Left renal cortex interstitium (tissue), 4 donors: ENCODE measurements around the gene TRIM24. TPM values are rescaled to one million over a fixed set of nuclear protein-coding genes. Genes with fewer than 3 reads are reported as not detected.
A peak's percentile ranks its signal among the peaks of the same experiment; 100 is the strongest.
"Not testable (repeated sequence)": the region's sequence is repeated elsewhere in the genome, so short reads cannot be mapped to it uniquely, and the experiment has no call there.

ENCODE experiments used
- DNase-seq, 4 donors: peaks; one replicate each; pipeline ENCODE4 v3.0.0-alpha.2; 2013; ENCODE audit warnings: low read depth in 4 of 4, low spot score in 2 of 4, missing footprints in 1 of 4
- polyA plus RNA-seq, 4 donors: library from polyadenylated mRNA; unstranded; fragments of 120-200 nt; gene quantifications; one replicate each; pipeline ENCODE4 v1.2.1, GENCODE V29; 2013; ENCODE audit not compliant: insufficient read length in 4 of 4

TRIM24 gene
- polyA plus RNA-seq, 4 donors, result 51.7 to 58.7 (median 54.9) TPM

DNA sequence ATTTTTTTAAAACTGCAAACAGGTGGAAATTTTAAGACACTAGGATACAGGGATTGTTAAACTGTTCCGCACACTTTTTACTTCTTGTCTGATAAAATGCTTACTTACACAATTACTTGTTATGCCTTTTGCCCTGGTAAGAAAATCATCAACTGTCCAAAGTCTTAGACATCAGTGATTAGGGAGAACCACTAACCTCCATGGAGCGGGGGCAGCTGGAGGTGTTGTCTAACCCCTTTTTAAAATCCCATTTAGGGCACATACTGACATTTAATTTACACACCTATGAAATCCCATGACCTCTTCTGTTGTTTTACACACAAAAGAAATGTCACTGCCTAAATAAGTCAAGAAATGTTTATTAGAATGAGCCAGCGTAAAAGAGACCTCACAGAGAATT, 65.7 kb downstream of the TRIM24 start:
- no peak for DNase-seq

DNA sequence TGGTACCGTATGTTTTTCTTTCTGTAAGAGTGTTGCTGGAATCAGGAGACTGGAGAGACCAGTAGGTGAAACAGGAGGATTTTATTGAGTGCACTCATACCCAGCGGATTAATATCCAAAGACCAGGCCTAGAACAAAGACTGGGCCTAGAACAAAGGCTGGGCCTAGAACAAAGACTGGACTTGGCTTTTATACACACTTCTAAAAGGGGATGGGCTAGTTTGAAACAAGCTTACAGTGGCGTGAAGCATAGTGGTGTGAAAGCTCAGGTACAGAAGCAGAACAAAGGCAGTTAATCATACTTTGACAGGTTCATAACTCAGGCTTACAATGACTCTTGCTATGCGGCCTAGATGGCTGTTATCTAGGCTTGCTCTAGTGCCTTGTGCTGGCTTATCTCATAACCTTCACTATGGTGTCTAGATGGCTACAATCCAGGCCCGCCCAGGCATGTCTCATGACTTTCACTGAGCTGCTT, 67.7 kb downstream of the TRIM24 start:
- DNase-seq, result peak in 1 of 4 donors; percentile 6

DNA sequence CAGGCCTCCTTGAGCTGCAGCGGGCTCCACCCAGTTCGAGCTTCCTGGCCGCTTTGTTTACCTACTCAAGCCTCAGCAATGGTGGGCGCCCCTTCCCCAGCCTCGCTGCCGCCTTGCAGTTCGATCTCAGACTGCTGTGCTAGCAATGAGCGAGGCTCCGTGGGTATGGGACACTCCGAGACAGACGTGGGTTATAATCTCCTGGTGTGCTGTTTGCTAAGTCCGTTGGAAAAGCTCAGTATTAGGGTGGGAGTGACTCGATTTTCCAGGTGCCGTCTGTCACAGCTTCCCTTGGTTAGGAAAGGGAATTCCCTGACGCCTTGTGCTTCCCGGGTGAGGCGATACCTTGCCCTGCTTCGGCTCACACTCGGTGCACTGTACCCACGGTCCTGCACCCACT, 76.8 kb downstream of the TRIM24 start:
- not testable (repeated sequence) for DNase-seq

DNA sequence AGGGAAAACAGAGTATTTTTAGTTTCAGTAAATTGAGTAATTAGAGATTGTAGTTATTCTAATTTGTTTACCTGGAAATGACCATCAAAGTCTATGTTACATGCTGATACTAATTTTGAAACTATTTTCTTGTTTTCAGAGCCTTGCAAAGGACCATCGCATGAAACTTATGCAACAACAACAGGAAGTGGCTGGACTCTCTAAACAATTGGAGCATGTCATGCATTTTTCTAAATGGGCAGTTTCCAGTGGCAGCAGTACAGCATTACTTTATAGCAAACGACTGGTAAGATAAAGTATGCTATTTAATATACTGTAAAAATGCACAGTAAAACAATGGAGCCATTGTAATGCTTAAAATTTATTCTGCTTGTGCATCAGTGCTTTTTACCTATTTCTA, 78.5 kb downstream of the TRIM24 start:
- peak in 1 of 4 donors; percentile 6 for DNase-seq

DNA sequence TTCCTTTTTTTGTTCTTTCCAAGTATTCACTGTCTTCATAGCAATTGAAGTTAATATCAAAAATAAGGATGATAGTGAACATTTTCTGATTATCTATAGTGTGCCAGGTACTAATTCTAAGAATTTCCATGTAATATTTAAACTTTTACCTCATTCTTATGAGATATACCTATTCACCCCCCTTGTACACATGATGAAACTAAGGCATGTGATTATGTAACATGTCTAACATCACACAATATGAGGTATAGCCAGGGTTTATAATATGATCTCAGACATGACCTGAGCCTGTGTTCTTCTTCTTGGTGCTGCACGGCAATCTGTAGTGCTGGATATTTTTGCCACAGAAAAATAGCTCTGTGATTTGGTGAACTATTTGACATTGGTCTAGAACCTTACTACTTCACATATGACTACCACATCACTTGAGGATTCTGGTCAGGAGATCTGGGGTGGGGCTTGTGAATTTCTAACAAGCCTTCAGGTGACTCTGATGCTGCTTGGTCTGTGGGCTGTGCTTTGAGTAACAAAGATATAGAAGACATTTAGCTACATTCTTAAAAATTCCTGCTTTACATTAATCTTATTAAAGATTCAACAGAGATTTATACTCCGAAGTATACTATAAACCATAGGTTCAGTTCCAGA, 79.1 kb downstream of the TRIM24 start:
- DNase-seq, result no peak

DNA sequence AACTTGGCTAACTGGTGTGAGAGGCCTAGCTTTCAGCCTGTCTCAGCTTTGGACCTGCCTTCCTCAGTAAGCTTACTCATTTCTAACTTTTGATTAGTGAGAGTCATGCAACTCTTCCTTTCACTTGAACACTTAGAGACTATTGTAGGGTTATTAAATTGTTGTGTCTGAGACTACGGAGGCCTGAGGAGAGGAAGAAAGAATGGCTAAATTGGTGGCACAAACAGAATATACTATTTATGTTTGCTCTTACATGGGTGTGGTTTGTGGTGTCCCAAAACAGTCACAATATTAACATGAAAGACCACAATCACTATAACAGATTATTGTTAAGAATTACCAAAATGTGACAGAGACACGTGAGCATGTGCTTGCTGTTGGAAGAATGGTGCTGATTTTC, 82.1 kb downstream of the TRIM24 start:
- DNase-seq, result no peak

DNA sequence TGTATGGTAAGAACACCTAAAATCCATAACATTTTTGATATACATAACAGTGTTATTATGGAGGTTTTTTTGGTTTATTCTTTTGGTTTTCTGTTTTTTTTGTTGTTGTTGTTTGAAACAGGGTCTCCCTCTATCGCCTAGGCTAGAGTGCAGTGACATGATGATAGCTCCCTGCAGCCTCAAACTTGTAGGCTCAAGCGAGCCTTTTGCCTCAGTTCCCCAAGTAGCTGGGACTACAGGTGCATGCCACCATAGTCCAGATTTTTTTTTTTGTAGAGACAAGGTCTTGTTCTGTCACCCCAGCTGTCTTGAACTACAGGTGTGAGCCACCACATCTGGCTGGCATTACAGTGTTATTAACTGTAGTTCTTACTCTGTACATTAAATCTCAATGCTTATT, 83.7 kb downstream of the TRIM24 start:
- no peak for DNase-seq

DNA sequence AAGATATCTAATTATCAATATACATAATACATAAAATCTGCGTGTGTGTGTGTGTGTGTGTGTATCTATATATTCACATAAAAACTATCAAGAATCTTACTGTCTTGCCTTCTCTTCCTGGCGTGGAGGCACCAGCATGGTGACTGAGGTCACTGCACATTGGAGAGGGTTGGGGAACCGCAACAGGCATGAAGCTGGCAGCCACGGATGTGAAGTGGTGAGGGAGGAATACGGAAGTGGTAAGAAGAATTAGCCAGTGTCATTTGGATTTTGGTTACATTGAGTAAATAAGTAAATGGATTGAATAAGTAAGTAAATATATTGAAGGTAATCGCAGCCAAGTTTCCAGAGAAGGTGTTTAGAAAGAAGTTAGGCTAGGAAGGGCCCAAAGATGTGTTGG, 85.1 kb downstream of the TRIM24 start:
- no peak for DNase-seq

DNA sequence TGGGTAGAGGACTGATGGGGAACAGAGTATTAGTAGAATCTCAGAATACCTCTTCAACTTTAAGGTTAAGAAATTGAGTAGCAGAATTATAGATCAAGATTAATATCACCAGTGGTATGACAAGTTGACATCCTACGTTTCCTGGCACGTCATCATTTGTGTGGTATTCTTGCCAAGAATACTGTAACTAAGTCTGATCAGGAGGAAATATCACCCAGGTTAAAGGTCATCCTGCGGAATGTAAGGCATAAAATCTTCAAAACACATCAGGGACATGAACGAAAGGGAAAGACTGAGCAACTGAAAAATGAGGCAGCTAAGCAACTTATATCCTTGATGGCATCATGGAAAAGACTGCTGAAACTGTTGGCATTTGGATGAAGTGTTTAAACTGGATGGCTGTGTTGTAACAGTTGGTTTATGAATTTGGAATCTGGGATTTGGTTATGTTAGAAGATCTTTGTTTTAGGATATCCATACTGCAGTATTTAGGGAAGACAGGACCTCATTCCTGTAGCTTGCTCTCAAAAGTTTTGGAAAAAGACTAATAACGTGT, 86.1 kb downstream of the TRIM24 start:
- DNase-seq, result no peak

DNA sequence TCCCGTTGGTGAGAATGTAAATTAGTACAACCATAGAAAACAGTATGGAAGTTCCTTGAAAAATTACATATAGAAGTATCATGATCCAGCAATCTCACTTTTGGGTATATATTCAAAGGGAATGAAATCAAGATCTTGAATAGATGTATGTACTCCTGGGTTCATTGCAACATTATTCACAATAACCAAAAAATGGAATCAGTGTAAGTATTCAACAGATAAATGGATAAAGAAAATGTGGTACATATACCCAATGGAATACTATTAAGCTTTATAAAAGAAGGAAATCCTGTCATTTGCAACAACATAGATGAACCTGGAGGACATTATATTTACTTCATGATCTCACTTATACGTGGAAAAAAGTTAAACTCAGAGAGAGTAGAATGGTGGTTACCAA, 86.8 kb downstream of the TRIM24 start:
- no peak for DNase-seq

DNA sequence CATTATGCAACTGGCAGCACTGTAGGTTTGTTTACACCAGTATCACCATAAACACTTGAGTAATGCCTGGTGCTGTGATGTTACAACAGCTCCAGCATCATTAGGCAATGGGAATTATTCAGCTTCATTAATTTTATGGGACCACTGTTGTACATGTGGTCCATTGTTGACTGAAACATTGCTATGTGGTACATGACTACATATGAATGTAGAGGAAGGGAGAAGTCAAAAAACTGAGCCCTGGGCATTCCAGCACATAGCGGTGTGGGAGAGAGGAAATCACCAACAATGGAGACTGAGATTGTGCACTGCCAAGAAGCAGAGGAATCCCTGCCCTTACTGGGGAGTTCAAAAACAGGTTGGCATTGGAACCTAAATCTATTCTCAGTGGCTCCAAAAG, 89.0 kb downstream of the TRIM24 start:
- no peak for DNase-seq

DNA sequence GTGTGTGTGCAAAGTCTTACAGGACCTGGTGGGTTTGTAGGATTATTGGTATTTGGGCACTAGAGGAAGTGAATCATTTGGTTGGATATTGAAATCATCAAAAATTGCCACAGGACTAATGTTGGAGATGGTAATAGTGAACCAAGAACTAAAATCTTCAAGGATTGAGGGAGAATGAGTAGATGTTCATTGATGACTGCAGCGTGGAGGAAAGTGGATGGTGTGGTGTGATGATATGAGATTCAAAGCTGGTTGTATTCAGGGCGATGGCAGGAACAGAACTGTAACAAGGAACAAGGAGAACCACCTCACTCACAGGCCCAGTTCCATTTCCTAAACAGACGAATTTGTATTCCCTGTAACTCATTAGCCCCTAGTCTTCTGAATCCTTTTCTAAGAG, 90.3 kb downstream of the TRIM24 start:
- DNase-seq, result no peak

DNA sequence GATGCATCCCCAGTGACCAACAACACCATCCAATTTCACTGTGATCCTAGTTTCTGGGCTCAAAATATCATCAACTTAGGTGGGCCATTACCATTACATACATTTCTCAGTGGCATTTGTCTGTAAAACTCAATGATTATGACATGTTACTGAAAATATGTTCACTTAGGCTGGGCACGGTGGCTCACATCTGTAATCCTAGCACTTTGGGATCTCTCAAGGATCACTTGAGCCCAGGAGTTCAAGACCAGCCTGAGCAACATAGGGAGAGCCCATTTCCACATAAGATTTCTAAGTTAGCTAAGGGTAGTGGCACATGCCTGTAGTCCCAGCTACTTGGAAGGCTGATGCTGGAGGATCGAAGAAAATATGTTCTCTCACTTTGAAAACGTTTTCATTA, 91.0 kb downstream of the TRIM24 start:
- DNase-seq, result no peak

DNA sequence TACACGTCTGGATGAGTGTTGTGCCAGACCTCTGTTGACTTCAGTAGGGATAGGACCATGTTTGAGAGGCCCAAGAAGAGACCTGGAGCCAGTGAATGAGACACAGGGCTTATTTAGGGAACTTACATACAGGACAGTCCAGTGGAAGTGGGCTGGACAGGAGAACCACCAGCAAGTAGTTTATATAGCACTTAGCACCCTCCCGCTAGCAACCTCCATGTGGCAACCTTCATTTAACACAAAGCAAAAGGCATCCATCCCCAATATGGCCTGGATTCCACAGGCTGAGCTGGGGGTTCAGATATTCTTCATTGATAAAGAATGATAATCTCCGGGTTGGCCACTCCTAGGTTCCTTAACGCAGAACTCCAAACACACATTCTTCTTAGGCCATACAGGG, 93.7 kb downstream of the TRIM24 start:
- DNase-seq, result no peak

DNA sequence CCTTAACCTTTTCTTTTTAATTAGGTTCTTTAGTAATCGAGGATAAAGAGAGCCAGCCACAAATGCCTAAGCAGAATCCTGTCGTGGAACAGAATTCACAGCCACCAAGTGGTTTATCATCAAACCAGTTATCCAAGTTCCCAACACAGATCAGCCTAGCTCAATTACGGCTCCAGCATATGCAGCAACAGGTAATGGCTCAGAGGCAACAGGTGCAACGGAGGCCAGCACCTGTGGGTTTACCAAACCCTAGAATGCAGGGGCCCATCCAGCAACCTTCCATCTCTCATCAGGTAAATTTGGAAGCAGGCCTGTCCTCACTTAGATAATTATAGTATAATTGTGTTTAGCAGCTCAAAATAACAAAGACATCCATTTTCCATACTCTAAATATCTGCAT, 94.6 kb downstream of the TRIM24 start:
- no peak for DNase-seq

DNA sequence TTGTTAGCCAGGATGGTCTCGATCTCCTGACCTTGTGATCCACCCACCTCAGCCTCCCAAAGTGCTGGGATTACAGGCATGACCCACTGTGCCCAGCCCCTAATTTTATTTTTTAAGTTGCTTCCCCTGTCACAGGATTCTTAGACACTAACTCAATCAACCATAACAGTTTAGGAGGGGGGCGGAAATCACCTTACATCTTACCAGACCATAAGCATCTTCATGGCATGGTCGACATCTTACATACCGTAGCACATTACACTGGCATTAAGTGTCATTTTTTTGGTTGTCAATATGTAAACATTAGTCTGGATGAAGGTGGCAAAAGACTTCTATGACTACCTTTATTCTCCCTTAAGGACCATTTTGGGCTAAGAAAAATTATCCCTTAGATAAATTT, 95.6 kb downstream of the TRIM24 start:
- no peak for DNase-seq

DNA sequence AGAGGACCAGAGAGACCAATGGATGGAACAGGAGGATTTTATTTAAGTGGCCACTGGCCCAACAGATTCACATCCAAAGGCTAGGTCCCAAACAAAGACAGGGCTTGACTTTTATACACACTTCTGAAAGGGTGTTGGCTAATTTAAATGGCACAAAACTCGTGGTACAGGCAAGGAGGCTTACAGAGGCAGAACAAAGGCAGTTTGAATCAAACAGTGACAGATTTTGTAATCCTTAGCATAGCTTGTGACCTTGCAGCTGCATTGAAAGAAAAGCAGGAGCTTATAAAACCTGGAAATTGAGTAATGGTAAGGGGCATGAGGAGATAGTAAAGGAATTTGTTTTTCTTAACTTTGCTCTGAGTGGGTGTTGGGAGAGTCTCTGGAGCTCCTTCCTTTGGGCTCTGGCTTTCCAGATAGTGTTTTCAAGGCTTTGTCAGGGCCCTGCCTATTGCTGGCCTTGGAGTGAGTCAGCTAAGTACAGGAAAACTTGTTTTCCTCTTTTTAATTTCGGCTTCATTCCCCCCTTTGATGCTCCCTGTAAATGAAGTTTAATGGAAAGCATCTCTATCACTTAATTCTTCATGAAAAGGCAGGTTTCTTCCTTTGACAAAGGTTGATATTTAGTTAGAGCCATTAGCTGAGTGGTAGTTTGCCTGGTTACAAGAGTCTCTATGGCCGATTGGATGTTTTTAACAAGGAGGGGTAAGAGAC, 96.9 kb downstream of the TRIM24 start:
- DNase-seq, result no peak

DNA sequence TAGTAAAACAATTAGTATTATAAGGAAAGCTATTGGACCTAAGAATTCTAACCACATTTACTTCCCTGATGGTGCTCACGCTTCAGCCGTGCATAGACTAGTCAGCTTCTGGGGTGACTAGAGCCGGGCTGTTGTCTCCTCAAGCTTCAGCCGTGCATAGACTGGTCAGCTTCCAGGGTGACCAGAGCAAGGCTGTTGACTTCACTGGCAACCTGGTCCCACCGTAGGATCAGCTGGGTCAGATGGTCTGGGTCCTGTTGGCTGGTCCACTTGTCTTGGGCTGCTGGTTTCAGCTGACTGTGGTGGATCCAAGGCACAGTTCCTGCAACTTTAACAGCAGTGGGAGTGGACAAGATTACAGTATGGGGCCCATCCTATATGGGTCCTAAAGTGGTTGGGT, 99.4 kb downstream of the TRIM24 start:
- no peak for DNase-seq

DNA sequence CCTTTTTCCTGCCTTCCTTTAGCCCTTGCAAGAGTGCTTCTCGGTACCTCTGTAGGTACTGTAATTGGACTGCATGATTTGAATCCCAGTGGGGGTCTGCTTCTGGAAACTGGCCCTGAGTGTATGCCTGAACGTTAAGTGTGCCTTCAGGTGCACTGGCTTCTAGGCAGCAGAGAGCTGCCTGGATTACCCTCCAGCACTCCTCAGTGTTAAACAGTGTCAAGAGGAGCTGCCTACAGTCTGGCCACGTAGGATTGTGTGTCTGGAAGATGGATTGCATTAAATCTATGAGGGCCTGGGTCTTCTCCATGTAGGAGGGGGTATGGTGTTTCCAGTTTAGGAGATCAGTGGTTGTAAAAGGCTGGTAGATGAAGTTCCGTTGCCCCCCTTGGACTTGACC, 103.7 kb downstream of the TRIM24 start:
- DNase-seq, result no peak

DNA sequence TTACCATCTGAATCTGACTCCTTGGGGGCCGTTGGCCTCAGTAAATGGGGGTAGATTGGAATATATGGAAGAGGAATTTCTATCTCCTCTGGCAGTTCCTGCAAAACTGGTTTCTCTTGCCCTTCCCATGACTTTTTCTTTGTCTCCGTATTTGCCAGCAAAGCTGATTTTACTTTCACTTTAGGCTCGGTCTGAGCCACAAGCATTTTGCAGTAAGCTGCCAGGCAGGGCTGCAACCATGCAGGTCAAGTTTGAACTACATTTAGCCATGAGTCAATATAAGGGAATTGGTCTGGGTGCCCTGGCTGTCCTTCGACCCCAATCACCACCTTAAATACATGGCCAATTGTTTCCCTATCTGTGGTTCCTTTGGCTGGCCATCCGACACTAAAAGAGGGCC, 104.3 kb downstream of the TRIM24 start:
- DNase-seq, result no peak

DNA sequence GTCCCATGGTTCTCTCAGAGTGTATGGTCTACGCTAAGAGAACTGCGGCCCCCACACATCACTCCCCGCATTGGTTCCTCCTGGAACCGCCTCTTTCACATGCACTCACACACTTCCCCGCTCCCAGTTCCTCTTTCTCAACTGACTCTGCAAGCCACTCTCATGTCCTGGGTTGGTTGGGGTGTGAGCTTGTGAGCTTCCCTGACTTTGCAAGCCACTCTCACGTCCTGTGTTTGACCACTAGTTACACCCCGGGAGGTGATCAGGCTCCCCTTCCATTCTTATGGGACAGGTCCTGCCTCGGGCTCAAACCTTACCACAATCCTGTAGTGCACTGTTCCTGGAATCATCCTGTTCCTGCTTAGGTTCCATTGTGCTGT, 105.0 kb downstream of the TRIM24 start:
- no peak for DNase-seq

DNA sequence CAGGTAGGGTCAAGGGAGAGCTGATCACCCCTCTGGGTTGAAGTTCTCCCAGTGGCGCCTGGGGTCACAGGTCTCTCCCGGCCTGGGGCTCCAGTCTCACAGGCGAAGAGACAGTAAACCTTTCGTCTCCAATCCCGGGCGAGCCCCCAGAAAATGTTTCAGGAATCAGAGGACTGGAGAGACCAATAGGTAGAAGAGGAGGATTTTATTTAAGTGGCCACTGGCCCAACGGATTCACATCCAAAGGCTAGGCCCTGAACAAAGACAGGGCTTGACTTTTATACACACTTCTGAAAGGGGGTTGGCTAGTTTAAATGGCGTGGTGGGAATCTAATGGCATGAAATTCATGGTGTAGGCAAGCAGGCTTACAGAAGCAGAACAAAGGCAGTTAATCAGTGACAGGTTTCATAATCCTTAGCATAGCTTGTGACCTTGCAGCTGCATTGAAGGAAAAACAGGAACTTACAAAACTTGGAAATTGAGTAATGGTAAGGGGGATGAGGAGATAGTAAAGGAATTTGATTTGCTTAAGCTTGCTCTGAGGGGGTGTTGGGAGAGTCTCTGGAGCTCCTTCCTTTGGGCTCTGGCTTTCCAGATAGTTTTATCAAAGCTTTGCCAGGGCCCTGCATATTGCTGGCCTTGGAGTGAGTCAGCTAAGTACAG, 105.5 kb downstream of the TRIM24 start:
- no peak for DNase-seq
